Hepatocyte (in vitro differentiated cells): Measurements from ENCODE around the gene CDKL4.

ENCODE experiments used
- EZH2 ChIP-seq: fragments of 200-600 bp; sonication (generic); IDR thresholded peaks from 2 replicates; pipeline ENCODE4 v1.6.1; 2016; ENCODE audit warnings: antibody characterized with exemption, mild to moderate bottlenecking, borderline replicate concordance
- EZH2phosphoT487 ChIP-seq: fragments of 200-600 bp; sonication (generic); IDR thresholded peaks from one replicate; pipeline ENCODE4 v1.6.1; 2018; ENCODE audit warnings: antibody characterized with exemption, mild to moderate bottlenecking, low read depth, moderate library complexity; ENCODE audit not compliant: unreplicated experiment, severe bottlenecking
- TF ChIP-seq, protein P1 (sequence below): fragments of 200-600 bp; sonication (generic); IDR thresholded peaks from 2 replicates; pipeline ENCODE4 v1.5.1; 2016; ENCODE audit warnings: antibody characterized with exemption, mild to moderate bottlenecking; ENCODE audit not compliant: poor library complexity

DNA sequence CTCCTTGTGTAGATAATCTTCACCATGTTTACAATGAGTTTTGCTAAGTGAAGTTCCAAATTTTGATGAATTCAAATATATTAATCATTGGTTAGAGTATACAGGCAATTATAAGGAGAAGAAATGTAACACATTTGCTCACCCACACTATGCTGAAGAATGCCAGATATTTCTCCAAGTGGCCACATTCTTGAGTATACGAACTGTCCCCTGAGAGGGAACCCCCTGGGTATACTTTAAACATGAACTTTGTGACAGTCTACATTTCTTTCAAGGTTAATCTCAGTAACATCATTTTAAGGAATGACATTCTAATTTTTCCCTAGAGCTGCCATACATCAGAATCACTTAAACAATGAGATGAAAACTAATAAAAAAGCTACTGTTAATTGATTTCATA lies 39.8 kb upstream of the CDKL4 start:
- TF ChIP-seq, protein P1, sequence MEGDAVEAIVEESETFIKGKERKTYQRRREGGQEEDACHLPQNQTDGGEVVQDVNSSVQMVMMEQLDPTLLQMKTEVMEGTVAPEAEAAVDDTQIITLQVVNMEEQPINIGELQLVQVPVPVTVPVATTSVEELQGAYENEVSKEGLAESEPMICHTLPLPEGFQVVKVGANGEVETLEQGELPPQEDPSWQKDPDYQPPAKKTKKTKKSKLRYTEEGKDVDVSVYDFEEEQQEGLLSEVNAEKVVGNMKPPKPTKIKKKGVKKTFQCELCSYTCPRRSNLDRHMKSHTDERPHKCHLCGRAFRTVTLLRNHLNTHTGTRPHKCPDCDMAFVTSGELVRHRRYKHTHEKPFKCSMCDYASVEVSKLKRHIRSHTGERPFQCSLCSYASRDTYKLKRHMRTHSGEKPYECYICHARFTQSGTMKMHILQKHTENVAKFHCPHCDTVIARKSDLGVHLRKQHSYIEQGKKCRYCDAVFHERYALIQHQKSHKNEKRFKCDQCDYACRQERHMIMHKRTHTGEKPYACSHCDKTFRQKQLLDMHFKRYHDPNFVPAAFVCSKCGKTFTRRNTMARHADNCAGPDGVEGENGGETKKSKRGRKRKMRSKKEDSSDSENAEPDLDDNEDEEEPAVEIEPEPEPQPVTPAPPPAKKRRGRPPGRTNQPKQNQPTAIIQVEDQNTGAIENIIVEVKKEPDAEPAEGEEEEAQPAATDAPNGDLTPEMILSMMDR = no peak
- TF ChIP-seq EZH2phosphoT487 (no peak), EZH2 (no peak)
